Bronchial epithelial cell (primary cell): ENCODE measurements around the gene SLC9A2. TPM values are rescaled to one million over a fixed set of nuclear protein-coding genes. Genes with fewer than 3 reads are reported as not detected.

Experiments
- DNase-seq: peaks from one replicate; pipeline ENCODE4 v3.0.0-alpha.2; 2010; ENCODE audit warnings: low read depth
- FAIRE-seq: peaks from 2 replicates; lab custom pipeline; 2011; peaks lifted over from hg19 to GRCh38; lab: Jason Lieb, UNC
- H3K27me3 ChIP-seq: 2 replicates; pipeline ENCODE4 v1.5.1; 2011; ENCODE audit warnings: low read length; ENCODE audit not compliant: control insufficient read depth, insufficient read depth
- H3K36me3 ChIP-seq: 2 replicates; pipeline ENCODE4 v1.5.1; 2011; ENCODE audit warnings: low read length; ENCODE audit not compliant: control insufficient read depth, insufficient read depth
- H3K4me3 ChIP-seq: 2 replicates; pipeline ENCODE4 v1.5.1; 2011; ENCODE audit warnings: mild to moderate bottlenecking, low read depth, low read length, control low read depth
- total RNA-seq: library from RNA; depleted of rRNA; stranded (reverse); fragments of >200 nt; gene quantifications from 2 replicates; pipeline ENCODE4 v1.2.1, GENCODE V29; 2014
- TF ChIP-seq, protein P1 (sequence below): IDR thresholded peaks from 2 replicates; pipeline ENCODE4 v1.5.1; 2011; ENCODE audit warnings: mild to moderate bottlenecking, moderate library complexity, low read length, control low read depth, inconsistent platforms; ENCODE audit not compliant: insufficient read depth, severe bottlenecking

The SLC9A2 gene
- total RNA-seq, 1 donor from 2014 or later = under 0.01 TPM

DNA sequence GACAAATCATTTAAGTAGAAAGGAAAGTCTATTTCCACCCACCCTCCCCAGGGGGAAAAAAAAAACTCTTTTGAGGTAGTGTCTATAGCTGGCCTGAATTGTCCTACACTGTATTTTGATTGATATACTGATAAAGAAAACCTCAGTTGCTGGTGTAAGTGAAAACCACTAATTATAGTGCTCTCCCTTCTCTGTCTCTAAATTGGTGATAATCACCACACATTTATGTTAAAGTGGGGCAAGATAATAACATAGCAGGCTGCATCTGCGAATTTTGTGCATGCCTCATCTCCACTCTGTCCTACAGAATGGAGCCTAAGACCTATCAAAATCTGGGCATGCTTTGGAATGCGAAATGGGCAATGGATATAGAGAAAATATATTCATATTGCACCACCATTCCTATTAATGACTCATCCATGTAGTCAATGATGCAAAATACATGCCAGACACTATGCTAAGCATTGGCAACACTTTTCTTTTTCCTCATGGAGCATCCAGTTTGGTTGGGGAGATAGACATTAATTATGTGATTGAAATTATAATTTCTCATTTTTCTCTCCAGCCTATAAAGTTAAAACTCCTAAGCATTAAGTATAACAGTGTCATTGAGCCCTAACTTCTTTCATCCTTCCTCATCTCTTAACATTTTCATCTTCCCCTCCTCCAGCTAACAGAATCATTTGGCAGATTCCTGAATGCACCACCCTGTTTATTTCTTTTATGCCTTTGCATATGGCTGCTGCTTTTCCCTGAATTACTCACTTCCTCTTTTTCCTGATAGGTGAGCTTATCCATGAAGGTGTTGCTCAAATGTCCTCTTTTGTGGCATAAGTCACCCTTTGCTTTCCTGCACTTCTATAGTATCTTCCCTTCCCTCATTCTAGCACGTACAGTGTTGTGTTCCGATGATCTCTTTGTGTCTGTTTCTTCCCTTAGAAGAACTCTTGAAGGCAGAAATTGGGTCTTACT is 58.2 kb downstream of the SLC9A2 start:
- TF ChIP-seq, protein P1, sequence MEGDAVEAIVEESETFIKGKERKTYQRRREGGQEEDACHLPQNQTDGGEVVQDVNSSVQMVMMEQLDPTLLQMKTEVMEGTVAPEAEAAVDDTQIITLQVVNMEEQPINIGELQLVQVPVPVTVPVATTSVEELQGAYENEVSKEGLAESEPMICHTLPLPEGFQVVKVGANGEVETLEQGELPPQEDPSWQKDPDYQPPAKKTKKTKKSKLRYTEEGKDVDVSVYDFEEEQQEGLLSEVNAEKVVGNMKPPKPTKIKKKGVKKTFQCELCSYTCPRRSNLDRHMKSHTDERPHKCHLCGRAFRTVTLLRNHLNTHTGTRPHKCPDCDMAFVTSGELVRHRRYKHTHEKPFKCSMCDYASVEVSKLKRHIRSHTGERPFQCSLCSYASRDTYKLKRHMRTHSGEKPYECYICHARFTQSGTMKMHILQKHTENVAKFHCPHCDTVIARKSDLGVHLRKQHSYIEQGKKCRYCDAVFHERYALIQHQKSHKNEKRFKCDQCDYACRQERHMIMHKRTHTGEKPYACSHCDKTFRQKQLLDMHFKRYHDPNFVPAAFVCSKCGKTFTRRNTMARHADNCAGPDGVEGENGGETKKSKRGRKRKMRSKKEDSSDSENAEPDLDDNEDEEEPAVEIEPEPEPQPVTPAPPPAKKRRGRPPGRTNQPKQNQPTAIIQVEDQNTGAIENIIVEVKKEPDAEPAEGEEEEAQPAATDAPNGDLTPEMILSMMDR = no peak
- FAIRE-seq (no peak), DNase-seq (peak; percentile 64)
- Histone ChIP-seq H3K27me3 (no peaks in the 10 kb centered on the region), H3K4me3 (no peak overlapping the region), H3K36me3 (no peaks in the 10 kb centered on the region)

DNA sequence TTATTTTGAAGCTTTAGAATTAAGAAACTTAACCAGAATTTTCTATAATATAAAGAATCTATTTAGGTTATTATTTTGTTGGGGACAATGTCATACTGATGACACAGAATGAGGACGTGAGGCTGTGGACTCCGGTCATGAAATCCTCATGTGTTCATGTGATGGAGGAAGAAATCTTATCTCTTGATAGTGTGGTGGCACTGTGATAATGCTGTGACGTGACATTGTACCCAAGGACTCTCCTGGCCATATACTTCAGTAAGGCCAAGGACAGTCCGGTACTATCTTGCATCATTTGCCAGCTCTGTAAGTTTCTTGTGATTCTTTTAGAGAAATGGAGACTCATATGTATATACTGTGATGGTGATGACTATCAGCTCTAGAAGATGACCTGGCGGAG is 59.1 kb downstream of the SLC9A2 start:
- Histone ChIP-seq H3K4me3 (no peak overlapping the region), H3K36me3 (no peaks in the 10 kb centered on the region), H3K27me3 (no peaks in the 10 kb centered on the region)
- FAIRE-seq = no peak
- no peak for DNase-seq
- TF ChIP-seq, protein P1 = no peak

DNA sequence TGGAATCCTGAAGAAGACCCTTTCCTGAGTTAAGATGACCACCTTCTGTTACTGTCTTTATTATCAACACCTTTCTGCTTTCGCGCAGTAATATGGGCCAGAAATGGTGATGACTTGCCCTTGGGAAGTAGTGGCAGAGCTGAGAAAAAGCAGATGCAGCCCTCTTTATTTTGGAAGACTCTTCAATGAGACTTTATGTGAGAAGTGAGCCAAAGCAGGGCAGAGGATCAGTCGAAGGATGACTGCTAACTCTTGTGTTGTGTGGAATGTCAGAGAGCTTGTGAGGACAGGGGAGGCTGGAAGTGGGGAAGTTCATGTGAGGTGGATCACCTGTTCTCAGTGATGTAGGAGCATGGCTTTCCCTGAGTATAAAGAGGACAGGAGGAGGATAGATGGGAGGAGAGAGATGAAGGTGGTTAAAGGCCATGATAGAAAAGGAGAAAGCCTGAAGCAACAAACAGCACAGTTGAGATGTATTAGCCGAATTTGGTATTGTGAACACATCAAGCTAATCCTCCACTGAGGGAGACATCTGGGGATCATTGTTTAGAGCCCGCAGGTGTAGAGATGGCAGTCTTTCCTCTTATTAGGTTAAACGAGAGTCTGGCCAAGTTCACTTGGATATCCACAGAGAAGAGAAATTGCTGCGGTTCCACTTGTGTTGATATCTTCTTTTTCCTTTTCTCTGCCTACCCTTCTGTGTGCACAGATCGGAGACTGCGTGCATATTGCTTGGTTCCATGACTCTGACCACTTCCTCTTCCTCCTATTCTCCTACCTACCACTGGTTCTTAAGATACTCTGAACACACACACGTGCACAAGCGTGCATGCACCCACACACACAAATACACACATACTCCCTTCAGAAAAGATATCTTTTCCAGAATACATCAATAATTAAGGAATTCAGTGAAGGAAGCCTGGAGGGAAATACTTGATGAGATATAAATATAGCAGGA is 67.4 kb downstream of the SLC9A2 start:
- Histone ChIP-seq H3K4me3 (no peak overlapping the region), H3K36me3 (no peaks in the 10 kb centered on the region), H3K27me3 (no peaks in the 10 kb centered on the region)
- FAIRE-seq = peak; percentile 40
- no peak for DNase-seq
- TF ChIP-seq, protein P1 = no peak

DNA sequence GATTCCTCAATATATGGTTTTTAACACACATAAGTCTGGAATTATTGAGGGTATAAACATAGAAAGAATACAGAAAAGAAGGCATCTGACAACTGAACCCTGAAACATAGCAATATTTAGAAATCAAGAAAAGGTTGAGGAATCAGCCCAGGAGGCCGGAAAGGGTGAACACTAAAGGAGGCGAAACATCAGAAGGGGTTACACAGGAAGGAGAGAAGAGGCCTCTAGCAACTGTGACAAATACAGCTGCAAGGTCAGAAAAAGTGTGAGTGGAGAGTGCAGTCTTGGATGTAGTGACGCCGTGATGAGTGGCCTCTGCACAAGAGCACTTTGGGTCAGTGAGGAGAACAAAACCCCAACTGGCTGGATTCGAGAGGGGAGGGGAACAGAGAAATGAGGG is 70.7 kb downstream of the SLC9A2 start:
- no peak overlapping the region for H3K4me3 ChIP-seq
- FAIRE-seq (no peak), DNase-seq (no peak)
- no peaks in the 10 kb centered on the region for H3K36me3 ChIP-seq
- H3K27me3 ChIP-seq = no peaks in the 10 kb centered on the region
- TF ChIP-seq, protein P1 = no peak

DNA sequence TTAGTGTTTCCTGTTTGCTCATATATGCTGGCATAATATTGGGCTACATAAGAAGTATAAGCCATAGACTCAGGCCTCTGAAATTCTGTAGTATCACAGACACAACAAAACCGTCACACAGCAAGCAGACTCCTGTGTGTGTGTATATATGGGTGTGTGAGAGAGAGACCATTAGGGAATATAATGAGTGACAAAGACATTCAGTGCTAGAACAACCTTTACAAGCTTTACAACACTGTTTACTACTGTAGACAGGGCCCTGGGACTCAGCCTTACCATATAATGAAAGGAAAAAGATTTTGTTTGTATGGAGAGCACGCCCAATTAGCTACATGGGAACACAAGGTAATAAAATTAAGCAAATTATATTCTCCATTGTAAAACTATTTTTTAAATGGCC is 77.1 kb downstream of the SLC9A2 start:
- Histone ChIP-seq H3K27me3 (no peaks in the 10 kb centered on the region), H3K4me3 (no peak overlapping the region), H3K36me3 (no peaks in the 10 kb centered on the region)
- TF ChIP-seq, protein P1 = no peak
- FAIRE-seq (no peak), DNase-seq (no peak)
